Stimulated activated CD4-positive, alpha-beta T cell treated with anti-CD3 and anti-CD28 coated beads, Interleukin-1b, Interleukin-23, amount 100 ng/mL, for 4 hours (primary cell): Measurements from ENCODE around the gene GLT6D1.
"Not testable (repeated sequence)": the region's sequence is repeated elsewhere in the genome, so short reads cannot be mapped to it uniquely, and the experiment has no call there.

ENCODE experiments used
- DNase-seq, 2 donors: peaks; one replicate each; pipeline ENCODE4 v3.0.0-alpha.2; 2020; ENCODE audit warnings: low read depth in 2 of 2

The GLT6D1 gene, protein sequence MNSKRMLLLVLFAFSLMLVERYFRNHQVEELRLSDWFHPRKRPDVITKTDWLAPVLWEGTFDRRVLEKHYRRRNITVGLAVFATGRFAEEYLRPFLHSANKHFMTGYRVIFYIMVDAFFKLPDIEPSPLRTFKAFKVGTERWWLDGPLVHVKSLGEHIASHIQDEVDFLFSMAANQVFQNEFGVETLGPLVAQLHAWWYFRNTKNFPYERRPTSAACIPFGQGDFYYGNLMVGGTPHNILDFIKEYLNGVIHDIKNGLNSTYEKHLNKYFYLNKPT

DNA sequence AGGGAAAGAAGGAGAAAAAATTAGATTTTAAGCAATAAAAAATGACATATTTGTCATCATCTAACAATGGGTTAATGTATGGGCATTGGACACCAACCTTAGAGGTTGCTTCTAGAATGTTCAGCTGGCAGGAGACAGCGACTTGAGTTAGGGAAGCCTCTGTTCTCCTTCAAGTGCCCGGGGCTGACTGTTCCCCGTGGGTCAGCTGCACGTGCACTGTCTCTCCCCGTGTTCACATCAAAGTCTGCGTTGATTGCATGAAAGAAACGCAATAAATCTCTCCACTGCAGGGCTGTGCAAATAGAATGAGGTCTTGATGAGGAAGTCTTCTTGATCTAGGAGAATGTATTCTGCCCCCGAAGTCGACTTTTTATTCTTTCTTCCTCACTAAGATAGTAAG, at the start of gene GLT6D1:
TSS of gene GLT6D1 (minus strand) at position 345 of the 400 bp plus-strand sequence. CDS start 353 bp downstream, outside the sequence.
- DNase-seq = no peak

DNA sequence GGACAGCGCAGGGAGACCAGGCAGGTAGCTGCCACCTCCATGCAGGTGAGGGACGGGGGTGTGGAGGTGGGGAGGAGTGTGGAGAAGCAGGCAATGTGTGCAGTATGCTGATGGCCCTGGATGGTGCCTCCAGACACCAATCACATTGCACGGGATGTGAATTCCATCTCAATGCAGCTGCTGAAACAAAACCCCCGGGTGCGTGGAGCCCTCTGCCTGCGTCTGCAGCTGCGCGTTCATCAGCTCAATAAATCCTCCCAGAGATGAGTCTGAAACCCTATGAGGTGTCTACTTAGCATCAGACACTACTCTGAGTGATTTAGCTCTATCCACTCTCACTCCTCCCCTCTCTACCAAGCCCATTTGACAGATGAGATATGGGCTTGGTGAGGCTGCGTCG, 49.7 kb upstream of the GLT6D1 start:
- no peak for DNase-seq

DNA sequence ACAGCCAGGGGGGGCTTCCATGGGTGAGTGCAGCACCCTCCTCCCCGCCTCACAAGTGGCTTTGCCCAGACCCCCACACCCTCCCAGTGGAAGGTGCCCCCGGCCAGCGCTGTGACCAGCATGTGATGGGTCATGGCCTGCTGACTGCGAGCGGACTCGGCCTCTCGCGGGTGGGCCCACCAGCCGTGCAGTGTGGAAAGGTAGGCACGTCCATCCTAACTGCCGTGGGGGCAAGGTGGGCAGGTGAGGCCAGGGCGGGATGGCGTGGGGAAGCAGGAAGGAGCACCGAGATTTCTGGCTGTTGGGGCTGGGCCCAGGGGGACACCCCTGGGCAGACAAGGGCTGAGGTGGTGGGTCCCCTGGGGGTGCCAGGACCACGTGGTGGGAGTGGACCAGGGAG, 47.9 kb upstream of the GLT6D1 start:
- DNase-seq = no peak

DNA sequence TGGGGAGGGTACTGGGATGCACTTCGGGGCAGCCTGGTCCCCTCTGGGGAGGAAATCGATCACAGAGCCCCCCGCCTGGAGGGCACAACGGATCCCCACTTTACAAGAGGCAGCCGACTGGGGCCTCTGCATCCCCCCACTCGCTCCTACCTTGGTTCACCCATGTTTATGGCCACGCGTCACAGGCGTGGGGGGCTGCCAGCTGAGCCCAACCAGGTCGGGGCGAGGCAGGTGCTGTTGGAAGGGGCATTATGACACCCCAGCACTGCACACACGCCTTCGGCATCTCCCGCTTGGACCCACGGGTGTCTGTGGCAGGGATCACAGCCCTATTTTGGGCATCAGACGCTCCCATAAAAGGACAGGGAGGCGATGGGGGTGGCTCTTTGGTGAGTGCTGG, 45.4 kb upstream of the GLT6D1 start:
- DNase-seq = no peak

DNA sequence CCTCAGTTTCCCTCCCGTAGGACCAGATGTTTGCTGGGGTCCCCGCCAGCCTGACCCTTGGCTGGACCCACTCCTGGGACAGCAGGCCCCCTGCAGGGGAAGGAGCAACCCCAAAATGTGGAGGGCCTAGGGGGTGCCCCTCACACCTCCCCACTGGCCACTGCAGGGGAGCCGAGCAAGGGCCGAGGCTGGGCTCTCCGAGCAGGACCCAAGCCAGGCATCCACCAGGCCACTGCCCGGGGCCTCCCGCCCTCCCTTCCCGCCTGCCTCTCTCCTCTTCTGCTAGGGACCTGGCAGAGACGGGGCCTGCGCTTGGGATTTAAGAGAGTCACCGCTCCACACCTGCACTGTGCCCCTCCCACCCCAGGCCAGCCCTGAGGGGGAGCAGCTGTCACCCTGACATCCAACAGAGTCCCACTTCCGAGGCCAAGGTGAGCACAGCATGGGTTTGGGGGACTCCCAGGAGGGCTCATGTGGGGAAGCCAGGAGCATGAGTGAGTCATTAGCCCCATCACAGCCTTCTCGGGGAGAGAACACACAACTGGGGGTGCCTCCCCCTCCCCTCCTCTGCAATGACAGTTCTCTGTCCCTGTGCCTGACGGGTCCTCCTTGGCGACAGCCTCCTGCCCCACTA, 44.2 kb upstream of the GLT6D1 start:
- DNase-seq = no peak

DNA sequence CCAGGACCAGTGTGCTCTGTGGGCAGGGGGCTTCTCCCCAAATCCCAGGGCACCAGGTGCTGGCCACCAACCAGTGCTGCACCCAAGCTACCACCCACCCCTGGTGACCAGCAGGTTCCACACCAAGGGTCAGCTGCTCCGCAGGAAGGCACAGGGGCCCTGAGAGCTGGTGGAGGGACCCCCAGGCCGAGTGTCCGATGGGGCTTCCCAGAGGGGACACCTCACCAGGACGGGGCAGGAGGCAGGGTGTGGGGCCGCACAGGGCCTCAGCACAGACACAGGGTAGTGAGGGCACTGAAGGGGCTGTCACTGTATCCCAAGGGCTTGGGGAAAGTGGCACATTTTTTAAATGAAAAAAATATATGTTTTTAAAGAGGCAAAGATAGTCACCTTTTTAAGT, 41.8 kb upstream of the GLT6D1 start:
- no peak for DNase-seq

DNA sequence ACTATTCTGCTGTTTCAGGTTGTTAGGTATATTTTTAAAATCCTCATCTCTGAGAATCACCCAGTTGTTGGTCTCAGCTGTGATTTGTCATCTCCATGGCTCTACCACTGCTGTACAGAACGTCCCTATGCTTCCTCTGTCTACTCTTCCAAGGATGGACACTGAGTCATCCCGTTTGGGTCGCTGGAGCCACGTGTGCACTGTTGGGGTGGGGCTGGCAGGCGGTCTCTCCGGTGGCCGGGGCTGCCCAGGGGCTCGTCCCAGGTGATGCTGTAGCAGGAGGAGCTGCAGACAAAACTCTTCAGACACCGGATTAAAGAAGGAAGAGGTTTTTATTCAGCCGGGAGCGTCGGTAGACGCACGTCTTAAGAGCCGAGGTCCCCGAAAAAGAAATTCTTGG, 40.7 kb upstream of the GLT6D1 start:
- DNase-seq = no peak

DNA sequence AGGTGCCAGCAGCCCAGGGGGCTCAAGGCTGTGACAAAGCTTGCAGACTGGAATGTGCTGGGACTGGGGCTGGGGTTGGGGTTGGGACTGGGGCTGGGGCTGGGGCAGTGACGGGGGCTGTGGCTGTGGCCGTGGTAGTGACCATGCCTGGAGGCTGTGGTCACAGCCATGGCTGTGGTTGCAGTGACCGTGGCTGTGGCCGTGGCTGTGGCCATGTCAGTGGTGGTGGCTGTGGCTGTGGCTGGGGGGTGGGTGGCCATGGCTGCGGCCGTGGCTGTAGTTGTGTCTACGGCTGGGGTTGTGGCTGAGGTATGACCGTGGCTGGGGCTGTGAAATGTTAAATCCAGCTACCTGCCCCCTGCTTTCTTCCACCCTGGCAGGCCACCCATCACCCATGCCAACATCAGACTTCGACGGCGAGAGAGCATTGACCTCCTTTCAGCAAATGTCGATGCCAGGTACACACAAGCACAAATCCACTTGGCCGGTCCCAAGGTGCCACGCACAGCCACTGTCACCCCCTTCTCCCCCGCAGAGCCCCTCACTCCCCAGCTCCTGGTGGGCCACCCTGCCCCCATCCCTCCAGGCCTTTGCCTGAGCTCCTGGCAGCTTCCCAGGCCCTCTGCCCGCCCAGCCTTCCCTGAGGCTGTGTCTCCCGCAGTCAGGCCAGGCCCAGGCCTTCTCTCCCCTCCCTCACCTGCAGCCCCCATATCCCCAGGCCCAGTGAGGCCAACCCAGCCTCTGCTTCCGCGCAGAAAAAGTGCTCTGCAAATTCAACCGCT, 39.1 kb upstream of the GLT6D1 start:
- no peak for DNase-seq

DNA sequence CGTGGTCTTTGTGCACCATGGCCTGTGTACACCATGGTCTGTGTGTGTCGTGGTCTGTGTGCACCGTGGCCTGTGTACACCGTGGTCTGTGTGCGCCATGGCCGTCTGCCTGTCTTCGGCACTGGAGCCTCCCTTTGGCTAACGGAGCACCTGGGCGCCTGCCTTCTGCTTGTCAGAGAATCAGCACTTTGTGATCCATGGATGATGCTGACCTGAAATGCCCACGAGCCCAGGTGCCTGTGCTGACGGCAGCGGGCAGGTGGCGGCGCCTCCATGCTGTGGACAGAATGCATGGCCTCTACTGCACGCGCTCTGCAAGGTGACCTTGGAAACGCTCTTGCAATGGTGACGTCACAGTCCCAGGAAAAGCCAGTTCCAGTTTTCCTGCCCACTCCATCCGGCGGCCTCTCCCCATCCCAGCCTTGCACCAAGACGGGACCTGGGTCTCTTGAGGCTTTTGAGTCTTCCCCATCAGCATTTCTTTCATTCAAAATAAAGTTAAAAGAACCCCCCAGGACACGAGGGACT, 38.4 kb upstream of the GLT6D1 start:
- no peak for DNase-seq

DNA sequence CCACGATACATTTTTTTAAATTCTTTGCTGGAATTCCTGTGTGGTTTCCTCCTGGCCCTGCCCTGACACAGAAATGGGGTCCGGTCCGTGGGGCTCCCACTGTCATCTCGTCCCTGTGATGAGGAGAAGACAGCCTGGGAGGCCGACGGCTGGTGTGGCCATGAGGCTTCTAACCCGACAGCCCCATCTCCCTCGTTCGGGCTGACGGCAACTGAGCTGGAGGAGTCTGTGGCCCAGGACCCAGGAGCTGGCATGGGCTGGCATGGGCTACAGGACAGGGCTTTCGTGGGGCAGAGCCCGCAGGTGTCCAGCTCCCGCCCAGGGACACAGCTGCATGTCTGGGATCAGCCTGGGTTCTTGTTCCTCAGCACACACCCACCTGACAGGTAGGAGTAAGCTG, 37.6 kb upstream of the GLT6D1 start:
- no peak for DNase-seq

DNA sequence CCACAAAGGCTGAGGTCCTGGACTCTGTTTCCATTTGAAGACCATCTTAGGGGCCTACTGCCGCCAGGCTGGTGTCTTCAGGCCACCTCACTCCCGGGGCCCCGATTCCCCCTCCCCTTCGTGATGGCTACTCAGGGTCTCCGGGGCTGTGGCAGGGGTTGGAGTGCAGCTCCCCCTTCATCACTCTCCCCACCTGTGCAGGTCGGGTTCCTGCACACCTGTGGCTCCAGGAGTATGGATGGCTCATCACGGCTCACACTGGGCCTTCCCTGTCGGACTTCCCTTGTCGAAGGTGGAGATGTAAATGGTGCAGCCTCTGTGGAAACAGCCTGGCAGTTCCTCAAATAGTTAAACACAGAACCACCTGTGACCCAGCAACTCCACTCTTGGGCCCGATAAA, 35.6 kb upstream of the GLT6D1 start:
- no peak for DNase-seq

DNA sequence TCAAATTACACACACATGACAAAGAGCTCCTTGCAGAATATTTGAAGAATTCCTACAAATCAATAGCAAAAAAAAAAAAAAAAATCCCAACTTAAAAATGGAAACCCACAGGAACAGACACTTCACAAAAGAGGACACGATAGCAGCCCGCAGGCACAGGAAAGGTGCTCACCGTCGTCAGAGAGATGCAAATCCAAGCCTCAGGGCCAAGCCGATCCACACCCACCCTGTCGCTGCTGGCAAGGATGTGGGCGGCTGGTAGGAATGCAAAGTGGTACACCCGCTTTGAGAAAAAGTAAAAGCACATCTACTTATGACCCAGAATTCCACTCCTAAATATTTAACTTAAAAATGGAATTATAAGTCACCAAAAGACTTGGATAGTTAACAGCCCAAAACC, 34.6 kb upstream of the GLT6D1 start:
- DNase-seq = no peak

DNA sequence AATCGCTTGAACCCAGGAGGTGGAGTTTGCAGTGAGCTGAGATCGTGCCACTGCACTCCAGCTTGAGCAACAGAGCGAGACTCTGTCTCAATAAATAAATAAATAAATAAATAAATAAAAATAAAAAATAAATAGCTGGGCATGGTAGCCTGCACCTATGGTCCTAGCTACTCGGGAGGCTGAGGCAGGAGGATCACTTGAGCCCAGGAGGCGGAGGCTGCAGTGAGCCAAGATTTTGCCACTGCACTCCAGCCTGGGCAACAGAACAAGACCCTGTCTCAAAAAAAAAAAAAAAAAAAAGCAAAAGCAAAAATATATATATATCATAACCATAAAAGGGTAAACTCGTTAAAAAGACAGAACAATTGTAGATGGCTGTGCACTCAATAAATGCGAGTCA, 33.4 kb upstream of the GLT6D1 start:
- not testable (repeated sequence) for DNase-seq

DNA sequence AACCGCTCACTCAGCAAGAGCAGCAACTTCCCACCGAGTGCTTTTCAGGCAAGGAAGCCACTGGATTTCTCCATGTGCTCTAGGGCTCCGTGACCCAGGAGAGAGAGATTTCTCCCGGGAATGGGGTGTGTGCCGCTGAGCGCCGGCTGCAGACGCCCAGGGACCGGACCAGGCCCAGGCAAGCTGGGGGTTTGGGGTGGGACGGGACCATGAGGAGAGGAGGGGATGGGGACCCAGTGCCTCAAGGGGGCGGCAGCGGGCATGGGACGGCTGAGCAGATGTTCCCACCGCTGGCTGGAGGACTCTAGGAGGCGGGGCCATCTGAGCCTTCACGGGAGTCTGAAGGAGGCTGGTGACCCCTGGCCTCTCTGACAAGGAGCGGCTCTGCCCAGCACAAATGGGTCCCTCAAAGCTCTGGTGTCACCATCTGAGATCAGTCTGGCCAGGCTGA, 32.3 kb upstream of the GLT6D1 start:
- DNase-seq = no peak

DNA sequence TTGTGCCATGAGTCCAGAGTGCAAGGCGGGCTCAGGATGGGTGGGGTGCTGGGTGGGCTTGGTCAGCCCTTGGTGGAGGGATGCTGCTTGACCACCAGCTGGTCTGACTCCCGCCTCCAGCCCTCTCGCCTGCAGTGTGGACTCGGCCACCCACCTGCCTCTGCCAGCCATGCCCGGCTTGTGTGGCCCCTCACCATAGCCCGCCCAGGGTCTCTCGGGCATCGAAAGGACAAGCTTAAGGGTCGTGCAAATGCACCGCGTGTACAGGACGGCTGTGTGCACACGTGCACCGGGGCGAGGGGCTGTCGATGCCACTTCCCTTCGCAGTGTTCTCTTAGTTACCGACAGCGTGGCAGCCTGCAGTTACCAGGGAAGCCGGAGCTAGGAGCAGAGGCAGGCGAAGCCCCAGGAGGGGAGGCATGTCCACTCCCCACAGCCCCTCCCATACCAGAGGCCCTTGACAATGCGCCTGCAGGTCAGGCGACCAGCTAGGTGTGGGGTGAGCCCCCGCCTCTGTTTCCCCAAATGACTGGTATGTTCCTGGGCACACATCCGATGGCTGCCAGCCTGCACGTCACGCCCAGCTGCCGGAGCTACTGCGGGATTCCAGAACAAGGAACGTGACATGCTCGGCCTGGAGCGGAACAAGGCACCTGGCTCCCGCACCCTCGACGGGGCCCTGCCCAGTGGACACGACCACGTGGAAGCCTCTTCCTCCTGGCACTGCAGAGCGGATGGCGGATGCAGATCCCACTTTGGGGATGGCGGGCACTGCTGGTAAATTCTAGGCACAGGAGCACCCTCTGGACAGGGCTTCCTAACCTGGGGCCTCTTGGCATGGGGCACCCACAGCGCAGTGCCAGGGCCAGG, 31.6 kb upstream of the GLT6D1 start:
- DNase-seq = no peak

DNA sequence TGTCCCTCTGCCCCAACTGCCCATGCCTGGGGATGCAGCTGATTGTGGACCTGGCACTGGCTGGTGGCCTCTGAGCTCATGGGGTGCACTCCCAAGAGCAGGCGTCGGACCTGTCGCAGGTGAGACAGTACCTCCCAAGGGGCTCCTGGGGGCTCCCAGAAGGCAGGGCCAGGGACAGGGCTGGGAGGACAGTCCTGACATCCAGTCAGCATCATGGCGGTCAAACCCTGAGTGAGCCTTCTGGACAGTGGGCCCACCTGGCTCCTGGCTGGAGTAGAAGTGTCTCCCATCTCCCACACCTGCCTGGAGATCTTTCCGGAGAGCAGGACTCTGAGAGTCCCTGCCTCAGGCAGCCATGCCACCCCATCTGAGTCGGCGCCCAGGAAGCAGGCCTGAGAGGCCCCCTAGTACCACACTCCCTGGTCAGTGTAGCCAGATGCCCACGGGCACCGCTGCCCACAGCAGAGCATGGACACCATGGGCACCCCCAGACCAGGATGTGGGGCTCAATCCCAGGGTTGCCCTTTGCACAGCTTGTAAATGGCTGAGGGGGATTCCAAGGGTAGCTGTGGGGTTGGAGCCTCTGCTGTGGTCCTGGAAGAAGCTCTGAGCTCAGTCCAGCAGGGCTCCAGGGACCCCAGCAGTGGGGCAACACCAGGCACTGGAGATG, 30.4 kb upstream of the GLT6D1 start:
- DNase-seq = no peak

DNA sequence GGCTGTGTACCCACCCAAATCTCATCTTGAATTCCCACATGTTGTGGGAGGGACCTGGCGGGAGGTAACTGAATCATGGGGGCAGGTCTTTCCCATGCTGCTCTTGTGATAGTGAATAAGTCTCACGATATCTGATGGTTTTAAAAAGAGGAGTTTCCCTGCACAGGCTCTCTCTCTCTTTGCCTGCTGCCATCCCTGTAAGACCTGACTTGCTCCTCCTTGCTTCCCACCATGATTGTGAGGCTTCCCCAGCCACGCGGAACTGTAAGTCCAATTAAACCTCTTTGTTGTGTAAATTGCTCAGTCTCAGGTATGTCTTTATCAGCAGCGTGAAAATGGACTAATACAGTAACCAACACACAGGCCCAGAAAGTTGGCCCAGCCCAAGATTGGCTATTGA, 29.7 kb upstream of the GLT6D1 start:
- not testable (repeated sequence) for DNase-seq

DNA sequence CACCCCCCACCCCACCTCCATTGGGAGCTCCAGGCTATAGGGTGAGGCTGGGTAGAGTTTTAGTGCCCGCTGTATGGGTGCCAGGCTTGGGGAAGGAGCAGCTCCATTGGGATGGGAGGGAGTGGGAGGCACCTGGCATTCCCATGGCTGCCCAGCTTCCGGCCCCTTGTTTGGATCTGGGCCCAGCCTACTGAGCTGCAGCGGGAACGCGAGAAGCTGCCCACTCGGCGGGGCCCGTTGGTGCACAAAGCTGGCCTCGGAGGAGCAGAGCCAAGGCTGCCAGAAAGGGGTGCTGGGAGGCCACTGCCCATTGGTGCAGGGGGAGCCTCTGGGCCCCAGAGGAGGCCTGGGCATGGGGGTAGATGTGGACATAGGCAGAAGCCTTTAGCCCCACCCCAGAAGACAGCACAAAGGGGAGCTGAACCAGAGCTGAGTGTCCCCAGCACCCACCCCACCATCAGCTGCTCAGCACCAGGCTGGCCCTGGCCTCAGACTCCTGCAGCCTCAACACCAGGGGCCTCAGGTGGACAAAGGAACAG, 28.2 kb upstream of the GLT6D1 start:
- DNase-seq = no peak

DNA sequence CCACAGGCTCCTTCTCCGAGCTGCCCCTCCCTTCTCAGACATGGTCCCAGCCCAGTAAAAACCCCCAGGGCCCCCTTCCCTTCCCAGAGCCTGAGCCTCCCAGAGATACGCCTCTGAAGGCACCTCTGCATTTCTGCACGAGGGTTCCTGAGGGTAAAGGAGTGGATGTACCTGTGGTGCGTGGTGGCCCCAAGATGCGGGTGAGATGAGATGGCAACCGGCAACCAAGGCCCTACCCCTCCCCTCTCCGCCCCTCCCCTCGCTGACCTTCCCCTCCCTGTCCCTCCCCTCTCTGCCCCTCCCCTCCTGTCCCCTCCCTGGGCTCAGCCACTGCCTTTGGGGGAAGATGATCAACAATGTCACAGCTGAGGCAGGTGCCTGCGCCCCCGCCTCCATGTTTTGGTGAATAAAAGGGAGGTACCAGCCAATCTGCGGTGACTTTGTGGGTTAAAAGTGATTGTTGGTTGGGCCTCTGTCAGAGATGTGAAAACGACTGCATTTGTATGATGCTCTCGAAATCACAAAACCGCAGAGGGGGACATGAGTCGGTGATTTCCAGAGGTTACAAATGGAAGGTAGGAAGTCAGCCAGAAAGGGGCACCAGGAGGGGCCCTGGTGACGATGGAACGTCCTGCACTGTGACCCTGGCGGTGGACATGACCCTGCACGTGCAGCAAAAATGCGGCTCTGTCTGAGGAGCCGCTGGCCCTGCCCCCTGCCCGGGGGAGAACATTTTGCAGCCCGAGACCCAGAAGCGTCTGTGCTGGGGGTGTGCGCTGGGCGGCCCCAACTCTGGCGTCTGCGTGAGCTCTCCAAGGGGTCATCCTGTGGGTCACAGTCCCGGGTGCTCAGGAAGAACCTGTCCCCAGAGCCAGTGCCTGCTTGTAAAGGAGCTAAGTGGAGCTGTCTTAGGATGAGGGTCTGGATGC, 27.5 kb upstream of the GLT6D1 start:
- DNase-seq = no peak

DNA sequence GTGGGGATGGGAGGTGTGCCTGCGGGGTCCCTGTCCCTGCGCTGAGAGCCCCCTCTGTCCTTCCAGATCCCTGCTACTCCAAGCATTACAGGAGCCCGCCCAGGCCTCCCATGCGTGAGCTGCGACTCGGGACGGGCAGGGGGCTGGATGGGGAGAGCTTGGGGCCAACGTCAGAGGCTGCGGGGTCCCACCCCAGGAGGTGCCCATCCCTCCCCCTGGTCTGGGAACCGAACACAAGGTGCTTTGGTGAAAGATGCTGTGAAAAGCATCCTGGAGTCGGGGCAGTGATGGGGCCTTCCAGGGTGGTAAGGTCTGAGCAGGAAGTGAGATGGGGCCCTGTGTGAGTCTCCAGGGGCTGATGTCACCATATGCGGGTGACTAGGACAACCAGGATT, 26.5 kb upstream of the GLT6D1 start:
- DNase-seq = no peak
